ENCODE measurements around the gene CACUL1. TPM values are rescaled to one million over a fixed set of nuclear protein-coding genes. Genes with fewer than 3 reads are reported as not detected.
"Not testable (repeated sequence)": the region's sequence is repeated elsewhere in the genome, so short reads cannot be mapped to it uniquely, and the experiment has no call there.

CACUL1 gene
- total and polyA plus RNA-seq, 4 donors = 3.9 to 15.8 (median 13.1) TPM

GRCh38 chr10:118672766-118673715 lies 81.7 kb downstream of the CACUL1 start:
- Histone ChIP-seq H3K36me3 (ENCODE audit: control insufficient read depth in 4 of 4, insufficient read depth in 3 of 4, low read depth in 1 of 4, low read length in 3 of 4) (peaks cover 0 to 2% (median 0%) of the 10 kb centered on the region in 4 donors), H3K4me3 (ENCODE audit: low read depth in 1 of 3, low read length in 3 of 3) (no peak overlapping the region), H3K9me3 (ENCODE audit: control insufficient read depth in 4 of 4, low read length in 3 of 4) (no peaks in the 10 kb centered on the region), H3K9ac (ENCODE audit: low read depth in 1 of 2, low read length in 2 of 2) (no peak overlapping the region), H3K4me1 (ENCODE audit: control insufficient read depth in 4 of 4, insufficient read depth in 4 of 4, low read length in 3 of 4) (peaks cover 0 to 2% (median 0%) of the 10 kb centered on the region in 4 donors), H3K27me3 (ENCODE audit: control insufficient read depth in 4 of 4, insufficient read depth in 4 of 4, low read length in 3 of 4) (no peaks in the 10 kb centered on the region), H3K27ac (ENCODE audit: low read depth in 1 of 2, low read length in 2 of 2) (no peak overlapping the region)
- WGBS = 96% methylated on average over 11 of the region's 11 CpGs
- no peak for TF ChIP-seq ATF3 (IDR thresholded peaks at IDR 0.05)
- no peak for TF ChIP-seq HNF4G (IDR thresholded peaks at IDR 0.05)
- TF ChIP-seq FOXA2 (IDR thresholded peaks at IDR 0.05) = no peak
- no peak for TF ChIP-seq MAX (IDR thresholded peaks at IDR 0.05)
- no peak for TF ChIP-seq ZBTB33 (IDR thresholded peaks at IDR 0.05)
- TF ChIP-seq JUND (IDR thresholded peaks at IDR 0.05) = no peak
- no peak for TF ChIP-seq RXRA (IDR thresholded peaks at IDR 0.05)
- no peak for TF ChIP-seq FOXA1 (IDR thresholded peaks at IDR 0.05)
- no peak for TF ChIP-seq HNF4A (conservative IDR thresholded peaks at IDR 0.05)
- no peak for DNase-seq (ENCODE audit: low spot score)

- H3K27me3 ChIP-seq (ENCODE audit: control insufficient read depth in 4 of 4, insufficient read depth in 4 of 4, low read length in 3 of 4) = no peaks in the 10 kb centered on the region
- no peaks in the 10 kb centered on the region for H3K9me3 ChIP-seq (ENCODE audit: control insufficient read depth in 4 of 4, low read length in 3 of 4)
- peaks cover 0 to 2% (median 0%) of the 10 kb centered on the region in 4 donors for H3K36me3 ChIP-seq (ENCODE audit: control insufficient read depth in 4 of 4, insufficient read depth in 3 of 4, low read depth in 1 of 4, low read length in 3 of 4)
- no peak overlapping the region for H3K4me3 ChIP-seq (ENCODE audit: low read depth in 1 of 3, low read length in 3 of 3)
- no peak overlapping the region for H3K9ac ChIP-seq (ENCODE audit: low read depth in 1 of 2, low read length in 2 of 2)
- TF ChIP-seq RXRA (IDR thresholded peaks at IDR 0.05) (no peak), REST (IDR thresholded peaks at IDR 0.05) (no peak), EGR1 (IDR thresholded peaks at IDR 0.05; ENCODE audit: low read depth in 2 of 2) (no peak), HNF4A (conservative IDR thresholded peaks at IDR 0.05) (no peak), NR2F2 (IDR thresholded peaks at IDR 0.05) (no peak), TAF1 (conservative IDR thresholded peaks at IDR 0.05) (no peak), CTCF (IDR thresholded peaks at IDR 0.05; ENCODE audit: low read depth, low read length, missing input control) (no peak), GABPA (IDR thresholded peaks at IDR 0.05 in 1 of 2, conservative IDR thresholded peaks at IDR 0.05 in 1 of 2) (no peak), JUND (IDR thresholded peaks at IDR 0.05) (no peak), RAD21 (IDR thresholded peaks at IDR 0.05) (no peak)
- H3K27ac ChIP-seq (ENCODE audit: low read depth in 1 of 2, low read length in 2 of 2) = no peak overlapping the region
- DNase-seq (ENCODE audit: low spot score) = no peak
- WGBS = 79% methylated on average over 6 of the region's 6 CpGs
- H3K4me1 ChIP-seq (ENCODE audit: control insufficient read depth in 4 of 4, insufficient read depth in 4 of 4, low read length in 3 of 4) = peaks cover 0 to 2% (median 0%) of the 10 kb centered on the region in 4 donors
These were observed 82.6 kb downstream of the CACUL1 start for GRCh38 chr10:118672153-118672552.

- H3K4me3 ChIP-seq (ENCODE audit: low read depth in 1 of 3, low read length in 3 of 3); H3K9ac ChIP-seq (ENCODE audit: low read depth in 1 of 2, low read length in 2 of 2); DNase-seq (ENCODE audit: low spot score); H3K27ac ChIP-seq (ENCODE audit: low read depth in 1 of 2, low read length in 2 of 2); H3K27me3 ChIP-seq (ENCODE audit: control insufficient read depth in 4 of 4, insufficient read depth in 4 of 4, low read length in 3 of 4); H3K36me3 ChIP-seq (ENCODE audit: control insufficient read depth in 4 of 4, insufficient read depth in 3 of 4, low read depth in 1 of 4, low read length in 3 of 4); H3K9me3 ChIP-seq (ENCODE audit: control insufficient read depth in 4 of 4, low read length in 3 of 4); H3K4me1 ChIP-seq (ENCODE audit: control insufficient read depth in 4 of 4, insufficient read depth in 4 of 4, low read length in 3 of 4): not testable (repeated sequence)
- WGBS = 81% methylated on average over 3 of the region's 3 CpGs
These were observed 83.5 kb downstream of the CACUL1 start for GRCh38 chr10:118671221-118671620.

All from liver (tissue), 9 donors.